Astrocyte of the cerebellum (primary cell): ENCODE results near the gene IL19.
"Not testable (repeated sequence)": the region's sequence is repeated elsewhere in the genome, so short reads cannot be mapped to it uniquely, and the experiment has no call there.

Experiments
- DNase-seq: peaks from one replicate; pipeline ENCODE4 v3.0.0-alpha.2; 2011; ENCODE audit warnings: low read depth
- H3K4me3 ChIP-seq: 2 replicates; pipeline ENCODE4 v1.5.1; 2011; ENCODE audit warnings: mild to moderate bottlenecking, low read depth, low read length, moderate library complexity
- in situ Hi-C: cut with HindIII; loops from 2 replicates; pipeline ENCODE4 v1.10.0; 2017; ENCODE audit warnings: low sequenced_read_pairs
- TF ChIP-seq, protein P1 (sequence below): IDR thresholded peaks from 2 replicates; pipeline ENCODE4 v1.5.1; 2012; ENCODE audit warnings: low read length, low read depth, moderate library complexity, mild to moderate bottlenecking; ENCODE audit errors: missing control alignments

Gene IL19

GRCh38 chr1:206761159-206761768 is 9.3 kb upstream of the IL19 start:
- no peak overlapping the region for H3K4me3 ChIP-seq
- DNase-seq: no peak
- TF ChIP-seq, protein P1, sequence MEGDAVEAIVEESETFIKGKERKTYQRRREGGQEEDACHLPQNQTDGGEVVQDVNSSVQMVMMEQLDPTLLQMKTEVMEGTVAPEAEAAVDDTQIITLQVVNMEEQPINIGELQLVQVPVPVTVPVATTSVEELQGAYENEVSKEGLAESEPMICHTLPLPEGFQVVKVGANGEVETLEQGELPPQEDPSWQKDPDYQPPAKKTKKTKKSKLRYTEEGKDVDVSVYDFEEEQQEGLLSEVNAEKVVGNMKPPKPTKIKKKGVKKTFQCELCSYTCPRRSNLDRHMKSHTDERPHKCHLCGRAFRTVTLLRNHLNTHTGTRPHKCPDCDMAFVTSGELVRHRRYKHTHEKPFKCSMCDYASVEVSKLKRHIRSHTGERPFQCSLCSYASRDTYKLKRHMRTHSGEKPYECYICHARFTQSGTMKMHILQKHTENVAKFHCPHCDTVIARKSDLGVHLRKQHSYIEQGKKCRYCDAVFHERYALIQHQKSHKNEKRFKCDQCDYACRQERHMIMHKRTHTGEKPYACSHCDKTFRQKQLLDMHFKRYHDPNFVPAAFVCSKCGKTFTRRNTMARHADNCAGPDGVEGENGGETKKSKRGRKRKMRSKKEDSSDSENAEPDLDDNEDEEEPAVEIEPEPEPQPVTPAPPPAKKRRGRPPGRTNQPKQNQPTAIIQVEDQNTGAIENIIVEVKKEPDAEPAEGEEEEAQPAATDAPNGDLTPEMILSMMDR: no peak
- in situ Hi-C loops: no loop called here

DNA sequence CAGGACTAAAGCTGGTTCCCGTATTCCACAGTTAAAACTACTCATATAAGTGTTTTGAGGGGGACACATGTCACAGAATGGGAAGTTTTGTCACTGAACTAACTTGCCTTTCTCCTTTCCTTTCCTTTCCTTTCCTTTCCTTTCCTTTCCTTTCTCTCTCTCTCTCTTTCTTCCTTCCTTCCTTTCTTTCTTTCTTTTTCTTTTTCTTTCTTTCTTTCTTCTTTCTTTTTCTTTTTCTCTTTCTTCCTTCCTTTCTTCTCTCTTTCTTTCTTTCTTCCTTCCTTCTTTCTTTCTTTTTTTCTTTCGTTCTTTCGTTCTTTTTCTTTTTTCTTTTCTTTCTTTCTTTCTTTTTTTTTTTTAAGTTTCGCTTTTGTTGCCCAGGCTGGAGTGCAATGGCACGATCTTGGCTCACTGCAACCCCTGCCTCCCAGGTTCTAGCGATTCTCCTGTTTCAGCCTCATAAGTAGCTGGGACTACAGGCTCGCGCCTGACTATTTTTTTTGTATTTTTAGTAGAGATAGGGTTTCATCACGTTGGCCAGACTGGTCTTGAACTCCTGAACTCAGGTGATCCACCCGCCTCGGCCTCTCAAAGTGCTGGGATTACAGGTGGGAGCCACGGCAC is 7.7 kb upstream of the IL19 start:
- DNase-seq, H3K4me3 ChIP-seq, in situ Hi-C loops: not testable (repeated sequence)

DNA sequence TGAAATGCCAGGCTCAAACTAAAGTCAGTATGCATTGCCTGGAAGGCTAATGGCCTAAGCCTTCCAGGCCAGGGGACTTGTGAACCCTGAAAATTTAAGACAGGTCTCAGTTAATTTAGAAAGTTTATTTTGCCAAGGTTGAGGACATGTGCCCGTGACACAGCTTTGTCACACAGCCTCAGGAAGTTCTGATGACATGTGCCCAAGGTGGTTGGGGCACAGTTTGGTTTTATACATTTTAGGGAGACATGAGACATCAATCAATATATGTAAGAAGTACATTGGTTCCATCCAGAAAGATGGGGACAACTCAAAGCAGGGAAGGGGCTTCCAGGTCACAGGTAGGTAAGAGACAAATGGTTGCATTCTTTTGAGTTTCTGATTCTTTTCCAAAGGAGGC is 4.8 kb upstream of the IL19 start:
- in situ Hi-C loops, H3K4me3 ChIP-seq, DNase-seq: not testable (repeated sequence)

DNA sequence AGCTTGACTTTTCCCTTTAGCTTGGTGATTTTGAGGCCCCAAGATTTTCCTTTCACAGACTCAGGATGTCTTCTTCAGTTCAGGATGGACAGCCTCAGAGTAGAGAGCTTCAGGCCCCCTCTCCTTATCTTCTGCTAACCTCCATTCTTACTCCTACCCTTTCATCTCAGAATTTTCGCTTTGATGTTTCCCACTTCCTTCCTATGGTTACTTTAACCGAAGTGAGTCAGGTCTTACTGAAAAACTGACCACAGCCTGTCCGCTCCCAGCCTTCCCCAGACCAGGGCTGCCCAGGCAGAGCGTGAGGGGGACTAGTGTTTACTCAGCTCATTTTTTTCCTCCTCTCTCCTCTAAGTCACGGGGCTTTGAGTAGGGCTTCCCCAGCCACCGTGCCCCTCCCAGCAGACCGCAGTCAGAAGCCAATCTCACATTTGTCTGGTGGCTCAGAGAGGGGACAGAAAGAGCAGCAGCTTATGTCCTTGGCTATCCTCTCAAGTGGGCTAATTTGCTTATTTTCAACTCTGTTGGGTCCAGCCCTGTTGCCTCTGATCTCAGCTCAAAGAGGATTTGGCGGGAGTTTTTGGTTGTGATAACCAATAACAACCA is 4.2 kb upstream of the IL19 start:
- TF ChIP-seq, protein P1: no peak
- in situ Hi-C loops: no loop called here
- DNase-seq: peak; percentile 80
- H3K4me3 ChIP-seq: no peak overlapping the region

DNA sequence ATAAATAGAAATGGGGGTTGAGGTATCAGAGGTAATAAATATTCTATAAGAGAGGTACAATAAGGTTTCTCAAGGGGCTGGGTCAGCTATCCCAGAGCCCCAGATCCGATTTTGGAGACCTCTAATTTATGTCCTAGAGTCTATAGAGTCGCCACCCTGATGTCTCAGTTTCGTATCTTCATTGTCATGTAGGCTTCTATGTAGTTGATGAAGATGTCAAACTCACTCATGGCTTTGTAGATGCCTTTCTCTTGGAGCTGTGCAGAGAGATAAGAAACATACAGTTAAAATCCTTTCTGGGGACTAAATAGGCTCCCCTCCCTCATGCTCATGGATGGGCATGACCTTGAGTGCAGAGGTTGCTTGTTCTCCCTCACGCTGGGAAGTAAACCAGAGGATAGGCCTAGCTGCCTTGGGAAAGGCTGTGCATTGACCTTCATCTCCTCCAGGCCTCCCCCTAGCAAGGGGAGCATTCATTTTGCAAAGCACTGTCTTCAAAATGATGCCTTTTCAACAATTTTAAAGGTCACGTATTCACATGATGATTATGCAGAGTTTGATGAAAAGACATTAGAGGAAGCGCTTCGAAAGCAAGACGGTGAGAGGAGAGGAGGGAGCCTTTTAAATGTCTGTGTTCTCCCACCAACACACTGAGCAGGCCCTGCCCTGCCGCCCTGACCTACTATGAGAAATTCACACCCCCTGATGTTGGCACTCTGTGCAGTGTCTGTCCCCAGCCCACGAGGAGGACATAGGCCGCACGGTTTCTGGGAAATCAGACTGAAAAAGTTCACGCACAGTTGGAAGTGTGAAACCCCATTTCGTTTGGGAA is 1.9 kb upstream of the IL19 start:
- in situ Hi-C loops: no loop called here
- no peak for DNase-seq
- H3K4me3 ChIP-seq: no peak overlapping the region
- TF ChIP-seq, protein P1: no peak

- no peak overlapping the region for H3K4me3 ChIP-seq
- TF ChIP-seq, protein P1: no peak
- in situ Hi-C loops: no loop called here
- DNase-seq: no peak
Observed at GRCh38 chr1:206769304-206769731, 1.3 kb upstream of the IL19 start.

DNA sequence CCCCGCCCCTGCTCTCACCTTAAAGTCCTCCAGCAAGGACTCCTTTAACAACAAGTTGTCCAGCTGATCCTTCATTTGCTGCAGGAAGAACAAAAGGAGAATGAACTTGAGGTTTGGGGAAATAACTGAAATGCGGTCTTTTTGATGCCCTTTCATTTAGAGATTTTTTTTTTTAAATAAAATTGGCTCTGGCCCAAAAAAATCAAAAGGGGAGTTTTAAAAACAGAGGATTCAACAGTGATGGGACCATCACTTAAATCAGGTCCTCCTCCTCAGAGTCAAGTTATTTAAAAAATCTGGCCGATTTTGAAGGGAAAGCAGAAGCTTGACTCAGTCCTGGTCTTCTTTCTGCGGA is 742 bp downstream of the IL19 start:
- H3K4me3 ChIP-seq: no peak overlapping the region
- DNase-seq: no peak
- TF ChIP-seq, protein P1: no peak
- in situ Hi-C loops: no loop called here
